Activated CD4-positive, CD25-positive, alpha-beta regulatory T cell treated with anti-CD3 and anti-CD28 coated beads, Interleukin-2, amount 50 U/mL, for 16 hours (primary cell): Measurements from ENCODE around the gene BHLHE23.

Experiments
- DNase-seq: peaks from one replicate; pipeline ENCODE4 v3.0.0-alpha.2; 2020; ENCODE audit warnings: low read depth, low spot score

BHLHE23 gene

GRCh38 chr20:63009045-63009961 is 2.5 kb upstream of the BHLHE23 start:
- DNase-seq: peak; percentile 66

- DNase-seq: no peak
Observed at GRCh38 chr20:63008541-63009044, 1.8 kb upstream of the BHLHE23 start.

GRCh38 chr20:63007646-63008488 is 1.1 kb upstream of the BHLHE23 start:
- no peak for DNase-seq

- no peak for DNase-seq
Observed at GRCh38 chr20:63007360-63007645, 539 bp upstream of the BHLHE23 start.

GRCh38 chr20:63005862-63006539 is 763 bp downstream of the BHLHE23 start:
- DNase-seq: no peak

- DNase-seq: no peak
Observed at GRCh38 chr20:63005365-63005861, 1.4 kb downstream of the BHLHE23 start.

GRCh38 chr20:63004607-63005364 is 2.0 kb downstream of the BHLHE23 start:
- no peak for DNase-seq

GRCh38 chr20:63003546-63003945 is 3.2 kb downstream of the BHLHE23 start:
- DNase-seq: no peak

- no peak for DNase-seq
Observed at GRCh38 chr20:63002511-63002910, 4.3 kb downstream of the BHLHE23 start.

- no peak for DNase-seq
Observed at GRCh38 chr20:63000958-63001357, 5.8 kb downstream of the BHLHE23 start.

GRCh38 chr20:63000036-63000435 is 6.7 kb downstream of the BHLHE23 start:
- DNase-seq: no peak

- no peak for DNase-seq
Observed at GRCh38 chr20:62999580-62999979, 7.2 kb downstream of the BHLHE23 start.

- DNase-seq: no peak
Observed at GRCh38 chr20:62998449-62998848, 8.3 kb downstream of the BHLHE23 start.

GRCh38 chr20:62997417-62998035 is 9.2 kb downstream of the BHLHE23 start:
- no peak for DNase-seq

GRCh38 chr20:62996596-62996982 is 10.2 kb downstream of the BHLHE23 start:
- no peak for DNase-seq

GRCh38 chr20:62995898-62996595 is 10.7 kb downstream of the BHLHE23 start:
- DNase-seq: no peak

GRCh38 chr20:62995481-62995880 is 11.3 kb downstream of the BHLHE23 start:
- no peak for DNase-seq

- DNase-seq: no peak
Observed at GRCh38 chr20:62994869-62995281, 11.9 kb downstream of the BHLHE23 start.

- DNase-seq: no peak
Observed at GRCh38 chr20:62993856-62994494, 12.8 kb downstream of the BHLHE23 start.
